Parathyroid adenoma (tissue), 2 donors: Measurements from ENCODE around the gene TMEM74B.

ENCODE experiments used
- H2AFZ ChIP-seq: fragments of 300-600 bp; sonication (generic); one replicate; pipeline ENCODE4 v1.7.0; 2017; ENCODE audit warnings: antibody characterized with exemption, mild to moderate bottlenecking
- H3K27ac ChIP-seq: fragments of 300-600 bp; sonication (generic); one replicate; pipeline ENCODE4 v1.7.0; 2017
- H3K27me3 ChIP-seq: fragments of 300-600 bp; sonication (generic); one replicate; pipeline ENCODE4 v1.7.0; 2017; ENCODE audit warnings: low read length; ENCODE audit not compliant: control insufficient read depth, insufficient read depth
- H3K36me3 ChIP-seq: fragments of 300-600 bp; sonication (generic); one replicate; pipeline ENCODE4 v1.7.0; 2017; ENCODE audit warnings: low read length; ENCODE audit not compliant: control insufficient read depth, insufficient read depth
- H3K4me1 ChIP-seq: fragments of 300-600 bp; sonication (generic); one replicate; pipeline ENCODE4 v1.7.0; 2017; ENCODE audit warnings: control low read depth
- H3K4me2 ChIP-seq: fragments of 300-600 bp; sonication (generic); one replicate; pipeline ENCODE4 v1.7.0; 2017; ENCODE audit warnings: low read length
- H3K4me3 ChIP-seq: fragments of 300-600 bp; sonication (generic); one replicate; pipeline ENCODE4 v1.7.0; 2017; ENCODE audit warnings: low read depth, low read length
- H3K79me2 ChIP-seq: fragments of 300-600 bp; sonication (generic); one replicate; pipeline ENCODE4 v1.7.0; 2017; ENCODE audit warnings: control low read depth
- H3K9ac ChIP-seq: fragments of 300-600 bp; sonication (generic); one replicate; pipeline ENCODE4 v1.7.0; 2017; ENCODE audit warnings: mild to moderate bottlenecking
- H3K9me3 ChIP-seq: fragments of 300-600 bp; sonication (generic); one replicate; pipeline ENCODE4 v1.7.0; 2017; ENCODE audit warnings: low read length; ENCODE audit not compliant: control insufficient read depth
- TF ChIP-seq, protein P1 (sequence below): fragments of 300-600 bp; sonication (generic); IDR thresholded peaks from one replicate; pipeline ENCODE4 v1.7.0; 2017; ENCODE audit warnings: antibody characterized with exemption, mild to moderate bottlenecking
- donor health status: primary hyperparathyroidism.

TMEM74B gene

DNA sequence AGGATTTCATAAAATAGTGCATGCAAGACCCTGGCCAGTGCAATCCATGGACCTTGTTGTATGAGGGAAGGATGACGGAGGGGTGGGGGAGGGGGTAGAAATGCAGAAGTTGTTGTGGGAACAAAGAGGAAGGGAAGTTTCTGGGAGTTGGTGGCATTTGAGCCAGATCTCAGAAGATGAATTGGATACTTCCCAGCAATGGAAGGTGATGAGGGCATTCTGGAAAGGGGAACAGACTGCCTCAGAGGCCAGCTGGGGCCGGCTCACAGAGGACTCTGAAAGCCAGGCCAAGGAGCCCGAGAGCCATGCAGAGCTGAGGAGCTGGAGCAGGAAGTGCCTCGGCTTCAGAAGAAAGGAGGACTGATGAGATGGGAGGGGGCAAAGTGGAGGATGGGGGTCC is 2.7 kb downstream of the TMEM74B start:
- Histone ChIP-seq H3K36me3 (no peaks in the 10 kb centered on the region), H3K9me3 (no peaks in the 10 kb centered on the region), H3K4me3 (no peak overlapping the region), H3K4me1 (peaks cover 3% of the 10 kb centered on the region), H3K9ac (no peak overlapping the region), H2AFZ (no peak overlapping the region), H3K27me3 (no peaks in the 10 kb centered on the region), H3K79me2 (no peaks in the 10 kb centered on the region), H3K27ac (no peak overlapping the region), H3K4me2 (no peak overlapping the region)
- TF ChIP-seq, protein P1, sequence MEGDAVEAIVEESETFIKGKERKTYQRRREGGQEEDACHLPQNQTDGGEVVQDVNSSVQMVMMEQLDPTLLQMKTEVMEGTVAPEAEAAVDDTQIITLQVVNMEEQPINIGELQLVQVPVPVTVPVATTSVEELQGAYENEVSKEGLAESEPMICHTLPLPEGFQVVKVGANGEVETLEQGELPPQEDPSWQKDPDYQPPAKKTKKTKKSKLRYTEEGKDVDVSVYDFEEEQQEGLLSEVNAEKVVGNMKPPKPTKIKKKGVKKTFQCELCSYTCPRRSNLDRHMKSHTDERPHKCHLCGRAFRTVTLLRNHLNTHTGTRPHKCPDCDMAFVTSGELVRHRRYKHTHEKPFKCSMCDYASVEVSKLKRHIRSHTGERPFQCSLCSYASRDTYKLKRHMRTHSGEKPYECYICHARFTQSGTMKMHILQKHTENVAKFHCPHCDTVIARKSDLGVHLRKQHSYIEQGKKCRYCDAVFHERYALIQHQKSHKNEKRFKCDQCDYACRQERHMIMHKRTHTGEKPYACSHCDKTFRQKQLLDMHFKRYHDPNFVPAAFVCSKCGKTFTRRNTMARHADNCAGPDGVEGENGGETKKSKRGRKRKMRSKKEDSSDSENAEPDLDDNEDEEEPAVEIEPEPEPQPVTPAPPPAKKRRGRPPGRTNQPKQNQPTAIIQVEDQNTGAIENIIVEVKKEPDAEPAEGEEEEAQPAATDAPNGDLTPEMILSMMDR, result no peak

GRCh38 chr20:1180949-1181348 is 3.8 kb downstream of the TMEM74B start:
- peaks cover 2% of the 10 kb centered on the region for H3K4me1 ChIP-seq
- no peak overlapping the region for H3K4me2 ChIP-seq
- H3K9ac ChIP-seq, result no peak overlapping the region
- no peaks in the 10 kb centered on the region for H3K79me2 ChIP-seq
- no peak overlapping the region for H3K4me3 ChIP-seq
- H3K27me3 ChIP-seq, result no peaks in the 10 kb centered on the region
- no peak overlapping the region for H3K27ac ChIP-seq
- H3K36me3 ChIP-seq, result no peaks in the 10 kb centered on the region
- no peak overlapping the region for H2AFZ ChIP-seq
- TF ChIP-seq, protein P1, result no peak
- no peaks in the 10 kb centered on the region for H3K9me3 ChIP-seq

DNA sequence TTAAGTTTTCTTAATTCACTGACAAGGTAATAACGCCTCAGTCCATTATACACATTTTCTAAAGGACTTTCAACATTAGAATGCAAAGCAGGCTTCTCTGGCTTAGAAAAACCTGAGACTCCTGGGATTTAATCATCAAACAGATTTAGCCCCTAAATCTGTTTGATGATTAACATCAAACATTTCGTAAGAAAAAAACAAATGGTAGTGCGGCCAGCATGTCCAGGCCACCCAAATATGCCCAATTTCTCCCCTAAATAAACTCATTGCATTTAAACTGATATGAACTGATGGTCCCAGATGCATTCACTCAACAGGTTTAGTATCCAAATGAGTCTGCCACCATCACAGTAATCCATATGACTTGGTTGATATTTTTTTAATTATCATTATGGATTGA is 6.2 kb downstream of the TMEM74B start:
- no peaks in the 10 kb centered on the region for H3K27me3 ChIP-seq
- no peak overlapping the region for H2AFZ ChIP-seq
- H3K4me3 ChIP-seq, result no peak overlapping the region
- TF ChIP-seq, protein P1, result no peak
- H3K27ac ChIP-seq, result no peak overlapping the region
- no peaks in the 10 kb centered on the region for H3K4me1 ChIP-seq
- H3K4me2 ChIP-seq, result no peak overlapping the region
- no peak overlapping the region for H3K9ac ChIP-seq
- no peaks in the 10 kb centered on the region for H3K79me2 ChIP-seq
- H3K36me3 ChIP-seq, result no peaks in the 10 kb centered on the region
- H3K9me3 ChIP-seq, result no peaks in the 10 kb centered on the region

GRCh38 chr20:1178103-1178502 is 6.7 kb downstream of the TMEM74B start:
- H3K9me3 ChIP-seq, result no peaks in the 10 kb centered on the region
- H3K27me3 ChIP-seq, result no peaks in the 10 kb centered on the region
- H3K27ac ChIP-seq, result no peak overlapping the region
- no peak overlapping the region for H2AFZ ChIP-seq
- H3K36me3 ChIP-seq, result no peaks in the 10 kb centered on the region
- H3K4me3 ChIP-seq, result no peak overlapping the region
- no peaks in the 10 kb centered on the region for H3K4me1 ChIP-seq
- H3K4me2 ChIP-seq, result no peak overlapping the region
- no peaks in the 10 kb centered on the region for H3K79me2 ChIP-seq
- TF ChIP-seq, protein P1, result no peak
- no peak overlapping the region for H3K9ac ChIP-seq

DNA sequence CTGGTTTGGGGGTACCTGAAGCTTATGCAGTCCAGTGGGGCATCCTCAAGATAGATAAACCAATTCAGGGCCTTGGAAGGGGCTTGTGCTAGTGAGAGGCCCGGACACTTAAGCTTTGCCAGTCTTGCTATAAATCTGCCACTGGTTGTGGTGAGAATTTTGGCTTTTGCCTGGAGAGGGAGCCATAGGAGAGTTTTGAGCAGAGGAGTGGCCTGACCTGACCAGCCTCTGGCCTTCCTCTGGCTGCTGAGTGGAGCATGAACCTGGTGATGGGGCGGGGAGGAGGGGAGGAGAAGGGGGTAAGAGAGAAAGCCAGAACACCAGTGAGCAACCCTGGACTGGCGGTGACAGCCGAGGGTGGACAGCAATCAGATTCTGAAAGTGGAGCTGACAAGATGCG is 7.1 kb downstream of the TMEM74B start:
- no peak overlapping the region for H3K4me3 ChIP-seq
- no peaks in the 10 kb centered on the region for H3K36me3 ChIP-seq
- H3K9ac ChIP-seq, result no peak overlapping the region
- H3K27ac ChIP-seq, result no peak overlapping the region
- no peaks in the 10 kb centered on the region for H3K9me3 ChIP-seq
- H3K27me3 ChIP-seq, result no peaks in the 10 kb centered on the region
- TF ChIP-seq, protein P1, result no peak
- H3K4me1 ChIP-seq, result no peaks in the 10 kb centered on the region
- H3K4me2 ChIP-seq, result no peak overlapping the region
- H3K79me2 ChIP-seq, result no peaks in the 10 kb centered on the region
- H2AFZ ChIP-seq, result no peak overlapping the region
